DND-41 (cell line): ENCODE results near the gene POLN.

Experiments used
- ATAC-seq: fragments of 200-7000 bp; cut with Tn5 transposase; 3 replicates; pipeline ENCODE4 v1.9.1; 2021; ENCODE audit warnings: low read depth; ENCODE audit not compliant: insufficient read depth
- DNase-seq: peaks from one replicate; pipeline ENCODE4 v3.0.0-alpha.2; 2020
- H2AFZ ChIP-seq: 2 replicates; pipeline ENCODE4 v1.6.0; 2012; ENCODE audit warnings: low read depth, low read length
- H3K27ac ChIP-seq: 2 replicates; pipeline ENCODE4 v1.5.1; 2012; ENCODE audit warnings: low read length, inconsistent platforms
- H3K27me3 ChIP-seq: fragments of 200-600 bp; sonication (generic); 2 replicates; pipeline ENCODE4 v1.6.0; 2012; ENCODE audit warnings: low read length, mild to moderate bottlenecking, inconsistent platforms; ENCODE audit not compliant: insufficient read depth, poor library complexity
- H3K36me3 ChIP-seq: 2 replicates; pipeline ENCODE4 v1.5.1; 2012; ENCODE audit warnings: low read length, inconsistent platforms; ENCODE audit not compliant: insufficient read depth
- H3K4me1 ChIP-seq: 2 replicates; pipeline ENCODE4 v1.5.1; 2012; ENCODE audit warnings: mild to moderate bottlenecking, low read length; ENCODE audit not compliant: insufficient read depth
- H3K4me2 ChIP-seq: 2 replicates; pipeline ENCODE4 v1.6.0; 2012; ENCODE audit warnings: mild to moderate bottlenecking, moderate library complexity, low read length, inconsistent platforms; ENCODE audit not compliant: insufficient read depth
- H3K4me3 ChIP-seq, 2 experiments: fragments of 200-600 bp in 1 of 2; shearing (Covaris generic) in 1 of 2; 2 replicates each; pipeline ENCODE4 v1.5.1; 2012 to 2016; ENCODE audit warnings: inconsistent platforms in 2 of 2, low read length in 2 of 2, mild to moderate bottlenecking in 2 of 2, low read depth in 1 of 2, moderate library complexity in 1 of 2
- H3K79me2 ChIP-seq: 2 replicates; pipeline ENCODE4 v1.6.0; 2012; ENCODE audit warnings: low read length, inconsistent platforms; ENCODE audit not compliant: insufficient read depth
- H3K9ac ChIP-seq: 2 replicates; pipeline ENCODE4 v1.6.0; 2012; ENCODE audit warnings: low read depth, mild to moderate bottlenecking, inconsistent platforms, low read length, moderate library complexity
- H3K9me3 ChIP-seq: 2 replicates; pipeline ENCODE4 v1.5.1; 2012; ENCODE audit warnings: low read length, moderate library complexity, mild to moderate bottlenecking, inconsistent platforms; ENCODE audit not compliant: insufficient read depth, severe bottlenecking
- H4K20me1 ChIP-seq: 2 replicates; pipeline ENCODE4 v1.6.0; 2012; ENCODE audit warnings: low read length; ENCODE audit not compliant: insufficient read depth
- CTCF ChIP-seq: IDR thresholded peaks from 2 replicates; pipeline ENCODE4 v1.5.1; 2012; ENCODE audit warnings: borderline replicate concordance, low read length, moderate library complexity, mild to moderate bottlenecking; ENCODE audit not compliant: poor library complexity, severe bottlenecking; ENCODE audit errors: extremely low read depth
- EZH2 ChIP-seq: IDR thresholded peaks from 3 replicates; pipeline ENCODE4 v1.6.1; 2012; ENCODE audit warnings: borderline replicate concordance, low read depth, mild to moderate bottlenecking, moderate library complexity, low read length, inconsistent platforms; ENCODE audit not compliant: severe bottlenecking

Gene POLN

GRCh38 chr4:2091990-2092668, 149.8 kb downstream of the POLN start:
- TF ChIP-seq CTCF: no peak
- no peak for TF ChIP-seq EZH2
- DNase-seq (no peak), ATAC-seq (no peak)
- Histone ChIP-seq H3K4me1 (no peaks in the 10 kb centered on the region), H3K27ac (no peak overlapping the region), H3K9ac (no peak overlapping the region), H3K4me2 (no peak overlapping the region), H3K36me3 (no peaks in the 10 kb centered on the region), H3K4me3 (no peak overlapping the region), H3K79me2 (no peaks in the 10 kb centered on the region), H2AFZ (no peak overlapping the region), H3K9me3 (peaks cover 19% of the 10 kb centered on the region), H3K27me3 (peaks cover 4% of the 10 kb centered on the region), H4K20me1 (no peaks in the 10 kb centered on the region)

- TF ChIP-seq CTCF (no peak), EZH2 (no peak)
- Histone ChIP-seq H4K20me1 (no peaks in the 10 kb centered on the region), H3K27me3 (peaks cover 4% of the 10 kb centered on the region), H3K27ac (no peak overlapping the region), H3K4me2 (no peak overlapping the region), H3K4me1 (no peaks in the 10 kb centered on the region), H3K36me3 (no peaks in the 10 kb centered on the region), H3K9ac (no peak overlapping the region), H2AFZ (no peak overlapping the region), H3K9me3 (peaks cover 5% of the 10 kb centered on the region), H3K79me2 (no peaks in the 10 kb centered on the region), H3K4me3 (no peak overlapping the region)
- DNase-seq (no peak), ATAC-seq (no peak)
Measured at GRCh38 chr4:2090642-2091041, 151.3 kb downstream of the POLN start.

- H4K20me1 ChIP-seq: no peaks in the 10 kb centered on the region
- no peak for TF ChIP-seq CTCF
- no peak for TF ChIP-seq EZH2
- H3K36me3 ChIP-seq: no peaks in the 10 kb centered on the region
- no peak overlapping the region for H3K27ac ChIP-seq
- H3K79me2 ChIP-seq: no peaks in the 10 kb centered on the region
- H3K4me3 ChIP-seq: no peak overlapping the region
- H2AFZ ChIP-seq: no peak overlapping the region
- DNase-seq: no peak
- no peak for ATAC-seq
- H3K4me2 ChIP-seq: no peak overlapping the region
- no peaks in the 10 kb centered on the region for H3K9me3 ChIP-seq
- H3K4me1 ChIP-seq: no peaks in the 10 kb centered on the region
- no peak overlapping the region for H3K9ac ChIP-seq
- peaks cover 4% of the 10 kb centered on the region for H3K27me3 ChIP-seq
Measured at GRCh38 chr4:2089222-2089621, 152.7 kb downstream of the POLN start.

- H4K20me1 ChIP-seq: no peaks in the 10 kb centered on the region
- no peak overlapping the region for H3K9ac ChIP-seq
- H3K27ac ChIP-seq: no peak overlapping the region
- no peaks in the 10 kb centered on the region for H3K4me1 ChIP-seq
- no peak overlapping the region for H3K4me2 ChIP-seq
- H2AFZ ChIP-seq: no peak overlapping the region
- DNase-seq (no peak), ATAC-seq (no peak)
- no peaks in the 10 kb centered on the region for H3K9me3 ChIP-seq
- H3K36me3 ChIP-seq: no peaks in the 10 kb centered on the region
- no peak overlapping the region for H3K4me3 ChIP-seq
- H3K79me2 ChIP-seq: no peaks in the 10 kb centered on the region
- TF ChIP-seq CTCF (no peak), EZH2 (no peak)
- peaks cover 10% of the 10 kb centered on the region for H3K27me3 ChIP-seq
Measured at GRCh38 chr4:2087170-2087569, 154.8 kb downstream of the POLN start.
